ENCODE results near the gene SLC33A1.

The SLC33A1 gene

DNA sequence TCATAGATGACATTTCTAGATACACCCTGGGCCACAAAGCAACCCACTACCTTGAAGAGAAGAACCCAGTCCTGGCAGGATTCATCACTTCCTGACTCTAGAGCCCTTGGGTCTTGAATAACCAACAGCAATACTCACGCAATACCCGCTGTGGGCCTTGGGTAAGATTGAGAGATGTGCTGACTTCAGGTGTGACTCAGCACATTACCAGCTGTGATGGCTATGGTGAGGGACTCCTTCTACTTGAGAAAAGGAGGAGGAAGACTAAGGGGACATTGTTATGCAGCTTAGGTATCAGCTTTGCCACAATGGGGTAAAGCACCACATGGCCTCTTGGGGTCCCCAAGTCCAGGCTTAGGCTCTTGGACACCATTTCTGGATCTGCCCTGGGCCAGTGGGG lies 63.0 kb downstream of the SLC33A1 start:
- no peak overlapping the region for H3K18ac ChIP-seq (ENCODE audit: low read length)
- no peak overlapping the region for H2BK5ac ChIP-seq (ENCODE audit: low read length)
- H4K8ac ChIP-seq (ENCODE audit: low read depth, low read length), result no peak overlapping the region
- no peak overlapping the region for H3K14ac ChIP-seq (ENCODE audit: low read length)
- H3K4ac ChIP-seq (ENCODE audit: low read length), result no peak overlapping the region
- no peak overlapping the region for H3K27ac ChIP-seq (replicated peaks; ENCODE audit: low read length)
- H2BK120ac ChIP-seq (ENCODE audit: low read depth, low read length), result no peak overlapping the region
- WGBS, 2 donors (ENCODE audit: extremely low coverage in 2 of 2, insufficient read length in 2 of 2, insufficient replicate concordance in 1 of 2), result no CpG with 5 or more reads among the region's 2 CpGs
- H3K4me2 ChIP-seq (ENCODE audit: insufficient read depth, low read length, poor library complexity, severe bottlenecking), result no peak overlapping the region
- H3K9me3 ChIP-seq (replicated peaks in 1 of 2; ENCODE audit: control insufficient read depth in 2 of 2, insufficient read depth in 1 of 2, low read depth in 1 of 2, low read length in 2 of 2), result peaks cover 2 to 27% of the 10 kb centered on the region in 2 donors
- no peak overlapping the region for H3K23ac ChIP-seq (ENCODE audit: low read depth, low read length, poor library complexity)
- H2AK5ac ChIP-seq (ENCODE audit: low read depth, low read length), result no peak overlapping the region
- no peak overlapping the region for H2BK12ac ChIP-seq (ENCODE audit: low read length)
- no peaks in the 10 kb centered on the region for H3K79me1 ChIP-seq (ENCODE audit: low read depth, low read length)
- peaks cover 1 to 16% of the 10 kb centered on the region in 2 donors for H3K36me3 ChIP-seq (replicated peaks in 1 of 2; ENCODE audit: control insufficient read depth in 2 of 2, insufficient read depth in 2 of 2, low read length in 2 of 2)
- H4K91ac ChIP-seq (ENCODE audit: low read depth, low read length, poor library complexity), result no peak overlapping the region
- H3K9ac ChIP-seq (ENCODE audit: low read depth, low read length, poor library complexity), result no peak overlapping the region
- H3K27me3 ChIP-seq (ENCODE audit: control insufficient read depth in 3 of 3, insufficient read depth in 3 of 3, low read depth in 1 of 3, low read length in 3 of 3), result no peaks in the 10 kb centered on the region
- no peak overlapping the region for H2BK15ac ChIP-seq (ENCODE audit: low read length)
- no peaks in the 10 kb centered on the region for H3K4me1 ChIP-seq (ENCODE audit: control insufficient read depth in 2 of 2, insufficient read depth in 1 of 2, low read depth in 1 of 2, low read length in 2 of 2)
- DNase-seq (ENCODE audit: low spot score), result no peak
- no peak overlapping the region for H2AFZ ChIP-seq (ENCODE audit: low read length)
- H3K4me3 ChIP-seq (ENCODE audit: low read length in 2 of 2), result no peak overlapping the region

DNA sequence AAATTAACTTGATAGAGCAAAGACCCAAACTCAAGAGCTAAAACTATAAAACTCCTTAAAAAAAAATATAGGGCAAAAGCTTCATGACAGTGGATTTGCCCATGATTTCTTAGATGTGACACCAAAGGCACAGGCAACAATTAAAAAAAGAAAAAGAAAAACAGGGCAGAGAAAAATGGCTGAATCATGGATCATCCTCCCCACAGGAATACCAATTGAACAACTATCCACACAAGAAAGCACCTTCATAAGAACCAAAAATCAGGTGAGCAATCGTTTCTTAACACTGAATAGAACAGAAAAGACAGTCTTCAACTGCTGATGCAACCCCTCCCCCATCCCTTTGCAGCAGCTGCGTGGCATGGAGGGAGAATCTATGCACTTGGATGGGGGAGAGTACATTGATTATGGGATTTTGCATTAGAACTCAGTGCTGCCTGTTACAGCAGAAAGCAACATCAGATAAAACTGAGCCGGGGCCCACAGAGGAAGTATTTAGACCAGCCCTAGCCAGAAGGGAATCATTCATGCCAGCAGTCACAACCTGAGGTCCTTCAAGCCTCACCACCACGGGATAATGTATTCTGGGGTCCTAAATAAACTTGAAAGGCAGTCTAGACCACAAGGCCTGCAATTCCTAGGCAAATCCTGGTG lies 63.8 kb downstream of the SLC33A1 start:
- no CpG with 5 or more reads among the region's 4 CpGs for WGBS, 2 donors (ENCODE audit: extremely low coverage in 2 of 2, insufficient read length in 2 of 2, insufficient replicate concordance in 1 of 2)
- Histone ChIP-seq H3K79me1 (ENCODE audit: low read depth, low read length) (no peaks in the 10 kb centered on the region), H4K91ac (ENCODE audit: low read depth, low read length, poor library complexity) (no peak overlapping the region), H3K9ac (ENCODE audit: low read depth, low read length, poor library complexity) (no peak overlapping the region), H3K4me3 (ENCODE audit: low read length in 2 of 2) (no peak overlapping the region), H3K14ac (ENCODE audit: low read length) (no peak overlapping the region), H2BK15ac (ENCODE audit: low read length) (no peak overlapping the region), H2BK120ac (ENCODE audit: low read depth, low read length) (no peak overlapping the region), H3K9me3 (replicated peaks in 1 of 2; ENCODE audit: control insufficient read depth in 2 of 2, insufficient read depth in 1 of 2, low read depth in 1 of 2, low read length in 2 of 2) (peaks cover 2 to 24% of the 10 kb centered on the region in 2 donors), H3K4me1 (ENCODE audit: control insufficient read depth in 2 of 2, insufficient read depth in 1 of 2, low read depth in 1 of 2, low read length in 2 of 2) (no peaks in the 10 kb centered on the region), H3K4ac (ENCODE audit: low read length) (no peak overlapping the region), H2BK5ac (ENCODE audit: low read length) (no peak overlapping the region), H3K23ac (ENCODE audit: low read depth, low read length, poor library complexity) (no peak overlapping the region), H2AFZ (ENCODE audit: low read length) (no peak overlapping the region), H3K27ac (replicated peaks; ENCODE audit: low read length) (no peak overlapping the region), H4K8ac (ENCODE audit: low read depth, low read length) (no peak overlapping the region), H3K27me3 (ENCODE audit: control insufficient read depth in 3 of 3, insufficient read depth in 3 of 3, low read depth in 1 of 3, low read length in 3 of 3) (no peaks in the 10 kb centered on the region), H3K36me3 (replicated peaks in 1 of 2; ENCODE audit: control insufficient read depth in 2 of 2, insufficient read depth in 2 of 2, low read length in 2 of 2) (peaks cover 1 to 16% of the 10 kb centered on the region in 2 donors), H3K4me2 (ENCODE audit: insufficient read depth, low read length, poor library complexity, severe bottlenecking) (no peak overlapping the region), H2AK5ac (ENCODE audit: low read depth, low read length) (no peak overlapping the region), H3K18ac (ENCODE audit: low read length) (no peak overlapping the region), H2BK12ac (ENCODE audit: low read length) (no peak overlapping the region)
- DNase-seq (ENCODE audit: low spot score), result no peak

DNA sequence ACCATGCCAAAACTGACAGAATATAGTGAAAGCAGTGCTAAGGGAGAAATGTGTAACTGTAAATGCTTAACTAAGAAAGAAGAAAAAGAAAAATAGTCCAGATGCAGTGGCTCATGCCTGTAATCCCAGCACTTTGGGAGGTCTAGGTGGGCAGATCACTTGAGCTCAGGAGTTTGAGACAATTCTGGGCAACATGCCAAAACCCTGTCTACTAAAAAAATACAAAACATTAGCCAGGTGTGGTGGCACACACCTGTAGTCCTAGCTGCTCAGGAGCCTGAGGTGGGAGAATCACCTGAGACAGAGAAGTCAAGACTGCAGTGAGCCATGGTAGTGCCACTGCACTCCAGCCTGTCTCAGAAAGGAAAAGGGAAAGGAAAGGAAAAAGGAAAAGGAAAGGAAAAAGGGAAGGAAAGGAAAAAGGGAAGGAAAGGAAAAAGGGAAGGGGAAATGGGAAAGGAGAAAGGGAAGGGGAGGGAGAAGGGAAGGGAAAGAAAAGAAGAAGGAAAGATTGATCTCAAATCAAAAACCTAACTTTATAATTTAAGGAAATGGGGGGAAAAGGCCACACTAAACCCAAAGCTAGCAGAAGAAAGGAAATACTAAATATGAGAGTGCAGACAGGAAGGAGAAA lies 68.4 kb downstream of the SLC33A1 start:
- H3K4ac ChIP-seq (ENCODE audit: low read length), result no peak overlapping the region

DNA sequence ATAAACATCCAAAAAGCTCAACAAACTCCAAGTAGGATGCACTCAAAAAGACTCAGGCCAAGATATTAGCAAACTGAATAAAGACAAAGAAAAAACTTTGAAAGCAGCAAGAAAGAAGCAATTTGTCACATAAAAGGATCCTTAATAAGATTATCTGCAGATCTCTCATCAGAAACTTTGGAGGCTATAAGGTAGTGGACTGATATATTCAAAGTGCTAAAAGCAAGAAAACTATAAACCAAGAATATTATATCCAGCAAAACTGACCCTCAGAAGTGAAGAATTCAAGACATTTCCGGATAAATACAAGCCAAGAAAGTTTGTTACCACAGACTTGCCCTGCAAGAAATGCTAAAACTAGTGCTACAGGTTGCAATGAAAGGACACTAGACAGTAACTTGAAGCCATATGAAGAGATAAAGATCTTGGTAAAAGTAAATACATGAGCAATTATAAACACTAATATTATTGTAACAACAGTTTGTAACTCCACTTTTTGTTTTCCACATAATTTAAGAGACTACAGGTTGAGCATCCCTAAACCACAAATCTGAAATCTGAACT lies 71.8 kb downstream of the SLC33A1 start:
- Histone ChIP-seq H3K4me3 (ENCODE audit: low read length in 2 of 2) (no peak overlapping the region), H3K36me3 (replicated peaks in 1 of 2; ENCODE audit: control insufficient read depth in 2 of 2, insufficient read depth in 2 of 2, low read length in 2 of 2) (peaks cover 0 to 15% of the 10 kb centered on the region in 2 donors), H3K18ac (ENCODE audit: low read length) (no peak overlapping the region), H3K9me3 (replicated peaks in 1 of 2; ENCODE audit: control insufficient read depth in 2 of 2, insufficient read depth in 1 of 2, low read depth in 1 of 2, low read length in 2 of 2) (peaks cover 0 to 11% of the 10 kb centered on the region in 2 donors), H3K79me1 (ENCODE audit: low read depth, low read length) (no peaks in the 10 kb centered on the region), H2AK5ac (ENCODE audit: low read depth, low read length) (no peak overlapping the region), H3K4me1 (ENCODE audit: control insufficient read depth in 2 of 2, insufficient read depth in 1 of 2, low read depth in 1 of 2, low read length in 2 of 2) (no peaks in the 10 kb centered on the region), H3K23ac (ENCODE audit: low read depth, low read length, poor library complexity) (no peak overlapping the region), H3K4me2 (ENCODE audit: insufficient read depth, low read length, poor library complexity, severe bottlenecking) (no peak overlapping the region), H3K27me3 (ENCODE audit: control insufficient read depth in 3 of 3, insufficient read depth in 3 of 3, low read depth in 1 of 3, low read length in 3 of 3) (no peaks in the 10 kb centered on the region), H4K91ac (ENCODE audit: low read depth, low read length, poor library complexity) (no peak overlapping the region), H2BK15ac (ENCODE audit: low read length) (no peak overlapping the region), H3K27ac (replicated peaks; ENCODE audit: low read length) (no peak overlapping the region), H2BK120ac (ENCODE audit: low read depth, low read length) (no peak overlapping the region), H4K8ac (ENCODE audit: low read depth, low read length) (no peak overlapping the region), H2AFZ (ENCODE audit: low read length) (no peak overlapping the region), H3K14ac (ENCODE audit: low read length) (no peak overlapping the region), H3K4ac (ENCODE audit: low read length) (no peak overlapping the region), H3K9ac (ENCODE audit: low read depth, low read length, poor library complexity) (no peak overlapping the region), H2BK12ac (ENCODE audit: low read length) (no peak overlapping the region), H2BK5ac (ENCODE audit: low read length) (no peak overlapping the region)
- WGBS, 2 donors (ENCODE audit: extremely low coverage in 2 of 2, insufficient read length in 2 of 2, insufficient replicate concordance in 1 of 2), result no CpG with 5 or more reads among the region's 1 CpG
- no peak for DNase-seq (ENCODE audit: low spot score)

More for the DNA sequence above, 68.4 kb downstream of the SLC33A1 start:
- peaks cover 0 to 7% of the 10 kb centered on the region in 2 donors for H3K36me3 ChIP-seq (replicated peaks in 1 of 2; ENCODE audit: control insufficient read depth in 2 of 2, insufficient read depth in 2 of 2, low read length in 2 of 2)
- no peak overlapping the region for H3K14ac ChIP-seq (ENCODE audit: low read length)
- no peak overlapping the region for H3K4me3 ChIP-seq (ENCODE audit: low read length in 2 of 2)
- no peaks in the 10 kb centered on the region for H3K27me3 ChIP-seq (ENCODE audit: control insufficient read depth in 3 of 3, insufficient read depth in 3 of 3, low read depth in 1 of 3, low read length in 3 of 3)
- H2BK5ac ChIP-seq (ENCODE audit: low read length), result no peak overlapping the region
- no peak overlapping the region for H4K91ac ChIP-seq (ENCODE audit: low read depth, low read length, poor library complexity)
- H3K23ac ChIP-seq (ENCODE audit: low read depth, low read length, poor library complexity), result no peak overlapping the region
- no peak overlapping the region for H3K18ac ChIP-seq (ENCODE audit: low read length)
- no peak overlapping the region for H3K9ac ChIP-seq (ENCODE audit: low read depth, low read length, poor library complexity)
- H4K8ac ChIP-seq (ENCODE audit: low read depth, low read length), result no peak overlapping the region
- DNase-seq (ENCODE audit: low spot score), result no peak
- H3K4me1 ChIP-seq (ENCODE audit: control insufficient read depth in 2 of 2, insufficient read depth in 1 of 2, low read depth in 1 of 2, low read length in 2 of 2), result no peaks in the 10 kb centered on the region
- H3K79me1 ChIP-seq (ENCODE audit: low read depth, low read length), result no peaks in the 10 kb centered on the region
- no peak overlapping the region for H2BK12ac ChIP-seq (ENCODE audit: low read length)
- H2AFZ ChIP-seq (ENCODE audit: low read length), result no peak overlapping the region
- H2BK120ac ChIP-seq (ENCODE audit: low read depth, low read length), result no peak overlapping the region
- H2BK15ac ChIP-seq (ENCODE audit: low read length), result no peak overlapping the region
- H3K9me3 ChIP-seq (replicated peaks in 1 of 2; ENCODE audit: control insufficient read depth in 2 of 2, insufficient read depth in 1 of 2, low read depth in 1 of 2, low read length in 2 of 2), result peaks cover 0 to 8% of the 10 kb centered on the region in 2 donors
- no peak overlapping the region for H2AK5ac ChIP-seq (ENCODE audit: low read depth, low read length)
- H3K4me2 ChIP-seq (ENCODE audit: insufficient read depth, low read length, poor library complexity, severe bottlenecking), result no peak overlapping the region
- no peak overlapping the region for H3K27ac ChIP-seq (replicated peaks; ENCODE audit: low read length)
